NCI-H2029 (cell line): ENCODE measurements around the gene PRMT1.

ENCODE experiments used
- DNase-seq: peaks from one replicate; lab custom pipeline; 2025; lab: John Stamatoyannopoulos, UW

Gene PRMT1

DNA sequence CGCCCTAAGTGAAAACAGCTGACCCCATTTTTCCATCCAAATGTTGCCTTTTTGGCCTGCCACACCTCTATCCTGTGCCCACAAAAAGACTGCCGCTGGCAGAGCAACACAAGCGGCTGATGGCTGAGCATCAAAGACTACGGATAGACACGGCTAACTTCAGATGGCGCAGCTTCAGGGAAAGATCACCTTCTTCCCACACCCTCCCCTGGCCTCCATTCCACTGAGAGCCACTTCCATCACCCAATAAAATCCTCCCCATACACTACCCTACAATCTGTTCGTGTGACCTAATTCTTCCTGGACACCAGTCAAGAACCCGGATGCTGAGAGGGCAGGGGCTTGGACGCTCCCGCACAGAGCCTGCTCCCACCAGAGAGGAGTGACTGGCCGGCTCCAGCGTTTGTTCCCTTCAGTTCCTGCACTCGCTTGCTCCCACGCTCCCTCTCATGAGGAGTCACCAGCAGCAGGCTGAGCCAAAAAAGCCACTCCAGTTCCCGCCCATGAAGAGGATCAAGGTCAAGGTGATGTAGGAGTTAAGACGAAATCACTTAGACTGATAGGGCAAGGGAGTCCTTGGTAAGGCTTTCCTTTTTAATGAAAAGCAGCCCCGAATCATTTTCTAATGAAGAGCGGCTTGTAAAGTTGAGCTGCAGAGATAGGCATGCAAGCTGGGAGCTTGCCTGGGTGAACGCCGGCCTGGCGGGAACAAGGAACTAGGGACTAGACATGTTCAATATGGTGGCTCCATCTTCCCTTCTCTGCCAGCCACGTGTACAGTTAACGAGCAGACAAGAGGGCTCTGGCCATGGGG, 50.4 kb downstream of the PRMT1 start:
- no peak for DNase-seq

GRCh38 chr19:49730166-49730565, 53.1 kb downstream of the PRMT1 start:
- DNase-seq = no peak
